GM21825 (cell line): ENCODE data around the gene B3GAT1.
"Not testable (repeated sequence)": the region's sequence is repeated elsewhere in the genome, so short reads cannot be mapped to it uniquely, and the experiment has no call there.

ENCODE experiments used
- ATAC-seq: cut with Tn5 transposase; IDR thresholded peaks from one replicate; pipeline ENCODE4 v1.9.1; 2021; ENCODE audit warnings: mild to moderate bottlenecking, moderate library complexity; ENCODE audit not compliant: unreplicated experiment

B3GAT1 gene

GRCh38 chr11:134412203-134413042, at the start of gene B3GAT1:
Gene B3GAT1 (minus strand): TSS chr11:134412242. CDS start chr11:134387659, 24,583 bp downstream.
- ATAC-seq: no peak

- ATAC-seq: no peak
These were observed 49.6 kb upstream of the B3GAT1 start for GRCh38 chr11:134461621-134462020.

GRCh38 chr11:134460881-134461280, 48.8 kb upstream of the B3GAT1 start:
- ATAC-seq: no peak

GRCh38 chr11:134460062-134460561, 48.1 kb upstream of the B3GAT1 start:
- ATAC-seq: no peak

GRCh38 chr11:134459246-134460061, 47.4 kb upstream of the B3GAT1 start:
- ATAC-seq: no peak

- ATAC-seq: not testable (repeated sequence)
These were observed 45.5 kb upstream of the B3GAT1 start for GRCh38 chr11:134457411-134458007.

GRCh38 chr11:134455516-134455915, 43.5 kb upstream of the B3GAT1 start:
- ATAC-seq: no peak

GRCh38 chr11:134454146-134454690, 42.2 kb upstream of the B3GAT1 start:
- ATAC-seq: no peak

- ATAC-seq: no peak
These were observed 41.4 kb upstream of the B3GAT1 start for GRCh38 chr11:134453441-134453840.

- no peak for ATAC-seq
These were observed 40.8 kb upstream of the B3GAT1 start for GRCh38 chr11:134452838-134453155.

GRCh38 chr11:134452026-134452837, 40.2 kb upstream of the B3GAT1 start:
- ATAC-seq: no peak

- no peak for ATAC-seq
These were observed 38.1 kb upstream of the B3GAT1 start for GRCh38 chr11:134450186-134450585.

- ATAC-seq: no peak
These were observed 37.7 kb upstream of the B3GAT1 start for GRCh38 chr11:134449713-134450112.

GRCh38 chr11:134449051-134449450, 37.0 kb upstream of the B3GAT1 start:
- no peak for ATAC-seq

GRCh38 chr11:134447696-134448095, 35.7 kb upstream of the B3GAT1 start:
- ATAC-seq: no peak

- no peak for ATAC-seq
These were observed 33.7 kb upstream of the B3GAT1 start for GRCh38 chr11:134445601-134446325.

GRCh38 chr11:134444160-134445108, 32.4 kb upstream of the B3GAT1 start:
- ATAC-seq: not testable (repeated sequence)

- no peak for ATAC-seq
These were observed 31.2 kb upstream of the B3GAT1 start for GRCh38 chr11:134443246-134443645.

GRCh38 chr11:134442246-134442645, 30.2 kb upstream of the B3GAT1 start:
- no peak for ATAC-seq
